ENCODE measurements around the gene KLHL15. TPM values are rescaled to one million over a fixed set of nuclear protein-coding genes. Genes with fewer than 3 reads are reported as not detected.
"Not testable (repeated sequence)": the region's sequence is repeated elsewhere in the genome, so short reads cannot be mapped to it uniquely, and the experiment has no call there.

KLHL15 gene
- total RNA-seq, 5 donors from 2014 or later (not counting 1 experiment from before 2014, with no cell fraction given): 7.1 to 21.1 (median 8.0) TPM

DNA sequence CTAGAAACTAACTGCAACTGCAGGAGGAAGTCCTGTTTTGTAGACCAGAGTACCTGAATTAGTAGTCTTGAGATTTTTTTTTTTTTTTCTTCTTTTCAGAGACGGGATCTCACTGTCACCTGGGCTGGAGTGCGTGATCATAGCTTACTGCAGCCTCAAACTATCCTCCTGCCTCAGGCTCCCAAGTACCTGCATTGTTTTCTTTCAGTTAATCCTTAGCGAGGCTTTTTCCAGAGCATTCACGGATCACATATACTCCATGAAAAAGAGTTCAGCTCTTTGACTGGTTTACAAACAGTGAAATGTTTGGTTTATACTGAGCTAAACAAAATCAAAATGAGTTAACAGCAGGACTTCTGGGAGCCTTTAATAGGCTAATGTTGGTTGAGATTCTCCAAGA is 45.8 kb downstream of the KLHL15 start:
- CTCF ChIA-PET: no interaction called here
- no peaks in the 10 kb centered on the region for H3K36me3 ChIP-seq (ENCODE audit: control insufficient read depth in 2 of 2, extremely low read depth in 1 of 2, insufficient read depth in 1 of 2, low read length in 1 of 2)
- H3K4me3 ChIP-seq (ENCODE audit: control insufficient read depth in 1 of 2, extremely low read depth in 1 of 2, low read length in 1 of 2): no peak overlapping the region
- peaks cover 10% of the 10 kb centered on the region for H3K36me3 Mint-ChIP-seq
- H3K27ac Mint-ChIP-seq: no peak overlapping the region
- no peaks in the 10 kb centered on the region for H3K27me3 ChIP-seq (replicated peaks in 1 of 2; ENCODE audit: control insufficient read depth in 2 of 2, extremely low read depth in 1 of 2, insufficient read depth in 2 of 2, low read length in 1 of 2)
- ATAC-seq (replicated peaks in 1 of 4) (no peak), DNase-seq (no peak)
- no CpG with 5 or more reads among the region's 4 CpGs for WGBS (ENCODE audit: insufficient coverage)
- no peaks in the 10 kb centered on the region for H3K9me3 Mint-ChIP-seq
- POLR2A ChIA-PET: no interaction called here
- H3K4me1 ChIP-seq (ENCODE audit: control insufficient read depth in 1 of 2, extremely low read depth in 1 of 2, insufficient read depth in 2 of 2, low read length in 2 of 2): no peaks in the 10 kb centered on the region
- no peak overlapping the region for H3K4me3 Mint-ChIP-seq
- H3K9me3 ChIP-seq: no peaks in the 10 kb centered on the region
- peaks cover 0 to 3% (median 2%) of the 10 kb centered on the region in 3 donors for H3K4me1 Mint-ChIP-seq
- peaks cover 0 to 18% of the 10 kb centered on the region in 2 donors for H3K27me3 Mint-ChIP-seq
- no peak overlapping the region for H3K27ac ChIP-seq (ENCODE audit: low read length)

- H3K9me3 Mint-ChIP-seq: no peaks in the 10 kb centered on the region
- H3K4me3 Mint-ChIP-seq: no peak overlapping the region
- POLR2A ChIA-PET: no interaction called here
- Histone ChIP-seq H3K9me3 (no peaks in the 10 kb centered on the region), H3K36me3 (ENCODE audit: control insufficient read depth in 2 of 2, extremely low read depth in 1 of 2, insufficient read depth in 1 of 2, low read length in 1 of 2) (no peaks in the 10 kb centered on the region), H3K27ac (ENCODE audit: low read length) (no peak overlapping the region), H3K4me1 (ENCODE audit: control insufficient read depth in 1 of 2, extremely low read depth in 1 of 2, insufficient read depth in 2 of 2, low read length in 2 of 2) (no peaks in the 10 kb centered on the region), H3K4me3 (ENCODE audit: control insufficient read depth in 1 of 2, extremely low read depth in 1 of 2, low read length in 1 of 2) (no peak overlapping the region), H3K27me3 (replicated peaks in 1 of 2; ENCODE audit: control insufficient read depth in 2 of 2, extremely low read depth in 1 of 2, insufficient read depth in 2 of 2, low read length in 1 of 2) (no peaks in the 10 kb centered on the region)
- DNase-seq (no peak), ATAC-seq (replicated peaks in 1 of 4) (no peak)
- peaks cover 0 to 23% of the 10 kb centered on the region in 2 donors for H3K27me3 Mint-ChIP-seq
- 85% methylated on average over 2 of the region's 5 CpGs for WGBS (ENCODE audit: insufficient coverage)
- CTCF ChIA-PET: no interaction called here
- H3K36me3 Mint-ChIP-seq: peaks cover 10% of the 10 kb centered on the region
- H3K27ac Mint-ChIP-seq: no peak overlapping the region
- H3K4me1 Mint-ChIP-seq: no peaks in the 10 kb centered on the region
Observed at GRCh38 chrX:23980011-23980441, 47.0 kb downstream of the KLHL15 start.

DNA sequence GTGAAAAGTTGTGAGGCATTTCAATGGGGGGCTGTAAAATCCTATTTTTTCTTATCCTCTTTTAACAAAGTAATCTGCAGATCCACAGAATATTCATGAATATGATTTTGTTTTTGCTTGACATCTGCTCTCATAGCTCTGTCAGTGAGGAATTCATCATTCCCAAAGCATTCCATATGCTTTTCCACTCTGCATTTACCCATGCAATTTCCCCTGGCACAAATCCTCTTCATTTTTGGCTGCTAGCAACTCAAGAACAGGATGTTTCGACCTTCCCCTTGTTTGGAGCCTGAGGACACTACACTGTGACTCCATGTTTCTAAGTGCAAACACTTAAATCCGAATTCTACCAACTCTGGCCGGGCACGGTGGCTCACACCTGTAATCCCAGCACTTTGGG is 48.5 kb downstream of the KLHL15 start:
- CTCF ChIA-PET: interaction anchor here in 1 of 2 donors (0.7 kb wide), 1 partner anchor 183 kb away, joined by 3 read pairs; no protein-coding TSS in a partner anchor

GRCh38 chrX:23965630-23966029 is 61.4 kb downstream of the KLHL15 start:
- CTCF ChIA-PET; H3K4me3 ChIP-seq (ENCODE audit: control insufficient read depth in 1 of 2, extremely low read depth in 1 of 2, low read length in 1 of 2); DNase-seq; POLR2A ChIA-PET; H3K4me1 ChIP-seq (ENCODE audit: control insufficient read depth in 1 of 2, extremely low read depth in 1 of 2, insufficient read depth in 2 of 2, low read length in 2 of 2); H3K4me3 Mint-ChIP-seq; H3K36me3 ChIP-seq (ENCODE audit: control insufficient read depth in 2 of 2, extremely low read depth in 1 of 2, insufficient read depth in 1 of 2, low read length in 1 of 2); H3K36me3 Mint-ChIP-seq; H3K9me3 Mint-ChIP-seq; H3K4me1 Mint-ChIP-seq; H3K27me3 Mint-ChIP-seq; H3K27ac Mint-ChIP-seq; ATAC-seq (replicated peaks in 1 of 4); H3K27ac ChIP-seq (ENCODE audit: low read length); H3K9me3 ChIP-seq; H3K27me3 ChIP-seq (replicated peaks in 1 of 2; ENCODE audit: control insufficient read depth in 2 of 2, extremely low read depth in 1 of 2, insufficient read depth in 2 of 2, low read length in 1 of 2): not testable (repeated sequence)
- WGBS (ENCODE audit: insufficient coverage): no CpG with 5 or more reads among the region's 8 CpGs

More for the DNA sequence above, 48.5 kb downstream of the KLHL15 start:
- Mint-ChIP-seq H3K27ac (no peak overlapping the region), H3K4me3 (no peak overlapping the region), H3K36me3 (peaks cover 10% of the 10 kb centered on the region), H3K27me3 (peaks cover 0 to 23% of the 10 kb centered on the region in 2 donors), H3K9me3 (no peaks in the 10 kb centered on the region), H3K4me1 (no peaks in the 10 kb centered on the region)
- Histone ChIP-seq H3K36me3 (ENCODE audit: control insufficient read depth in 2 of 2, extremely low read depth in 1 of 2, insufficient read depth in 1 of 2, low read length in 1 of 2) (no peaks in the 10 kb centered on the region), H3K9me3 (no peaks in the 10 kb centered on the region), H3K27me3 (replicated peaks in 1 of 2; ENCODE audit: control insufficient read depth in 2 of 2, extremely low read depth in 1 of 2, insufficient read depth in 2 of 2, low read length in 1 of 2) (no peaks in the 10 kb centered on the region), H3K27ac (ENCODE audit: low read length) (no peak overlapping the region), H3K4me3 (ENCODE audit: control insufficient read depth in 1 of 2, extremely low read depth in 1 of 2, low read length in 1 of 2) (no peak overlapping the region), H3K4me1 (ENCODE audit: control insufficient read depth in 1 of 2, extremely low read depth in 1 of 2, insufficient read depth in 2 of 2, low read length in 2 of 2) (no peaks in the 10 kb centered on the region)
- no peak for ATAC-seq (replicated peaks in 1 of 4)
- DNase-seq: no peak
- POLR2A ChIA-PET: no interaction called here
- WGBS (ENCODE audit: insufficient coverage): 100% methylated on average over 4 of the region's 4 CpGs

- H3K36me3 ChIP-seq (ENCODE audit: control insufficient read depth in 2 of 2, extremely low read depth in 1 of 2, insufficient read depth in 1 of 2, low read length in 1 of 2): no peaks in the 10 kb centered on the region
- H3K36me3 Mint-ChIP-seq: no peaks in the 10 kb centered on the region
- CTCF ChIA-PET: no interaction called here
- POLR2A ChIA-PET: no interaction called here
- DNase-seq: no peak
- H3K27me3 Mint-ChIP-seq: peaks cover 0 to 4% of the 10 kb centered on the region in 2 donors
- H3K4me1 ChIP-seq (ENCODE audit: control insufficient read depth in 1 of 2, extremely low read depth in 1 of 2, insufficient read depth in 2 of 2, low read length in 2 of 2): peaks cover 0 to 3% of the 10 kb centered on the region in 2 experiments
- ATAC-seq (replicated peaks in 1 of 4): no peak
- H3K4me3 ChIP-seq (ENCODE audit: control insufficient read depth in 1 of 2, extremely low read depth in 1 of 2, low read length in 1 of 2): no peak overlapping the region
- no peak overlapping the region for H3K27ac ChIP-seq (ENCODE audit: low read length)
- H3K27me3 ChIP-seq (replicated peaks in 1 of 2; ENCODE audit: control insufficient read depth in 2 of 2, extremely low read depth in 1 of 2, insufficient read depth in 2 of 2, low read length in 1 of 2): no peaks in the 10 kb centered on the region
- H3K4me1 Mint-ChIP-seq: peaks cover 7 to 12% (median 10%) of the 10 kb centered on the region in 3 donors
- no CpG with 5 or more reads among the region's 5 CpGs for WGBS (ENCODE audit: insufficient coverage)
- H3K4me3 Mint-ChIP-seq: no peak overlapping the region
- no peak overlapping the region for H3K27ac Mint-ChIP-seq
- H3K9me3 ChIP-seq: no peaks in the 10 kb centered on the region
- no peaks in the 10 kb centered on the region for H3K9me3 Mint-ChIP-seq
Observed at GRCh38 chrX:23964191-23964590, 62.8 kb downstream of the KLHL15 start.

- ATAC-seq (replicated peaks in 1 of 4): peak in 3 of 4 experiments; percentile 75 to 98 (median 81)
- H3K27ac ChIP-seq (ENCODE audit: low read length): peak overlapping the region; percentile 12
Observed at GRCh38 chrX:23959781-23960180, 67.2 kb downstream of the KLHL15 start.

More at GRCh38 chrX:23959781-23960180, 67.2 kb downstream of the KLHL15 start:
- Mint-ChIP-seq H3K9me3 (no peaks in the 10 kb centered on the region), H3K27me3 (no peaks in the 10 kb centered on the region), H3K27ac (peak overlapping the region; percentile 76 to 80), H3K4me3 (peak overlapping the region in 1 of 3 donors; percentile 6), H3K4me1 (peaks cover 13 to 18% (median 16%) of the 10 kb centered on the region in 3 donors), H3K36me3 (no peaks in the 10 kb centered on the region)
- CTCF ChIA-PET: no interaction called here
- Histone ChIP-seq H3K4me3 (ENCODE audit: control insufficient read depth in 1 of 2, extremely low read depth in 1 of 2, low read length in 1 of 2) (no peak overlapping the region), H3K9me3 (no peaks in the 10 kb centered on the region), H3K27me3 (replicated peaks in 1 of 2; ENCODE audit: control insufficient read depth in 2 of 2, extremely low read depth in 1 of 2, insufficient read depth in 2 of 2, low read length in 1 of 2) (no peaks in the 10 kb centered on the region), H3K36me3 (ENCODE audit: control insufficient read depth in 2 of 2, extremely low read depth in 1 of 2, insufficient read depth in 1 of 2, low read length in 1 of 2) (no peaks in the 10 kb centered on the region), H3K4me1 (ENCODE audit: control insufficient read depth in 1 of 2, extremely low read depth in 1 of 2, insufficient read depth in 2 of 2, low read length in 2 of 2) (peaks cover 0 to 3% of the 10 kb centered on the region in 2 experiments)
- POLR2A ChIA-PET: interaction anchor here in 1 of 2 donors (0.6 kb wide), 1 partner anchor 94 kb away, joined by 6 read pairs; no protein-coding TSS in a partner anchor
- DNase-seq: peak in 25 of 35 experiments; percentile 0 to 58 (median 15)
- no CpG with 5 or more reads among the region's 3 CpGs for WGBS (ENCODE audit: insufficient coverage)
